ENCODE data around the gene SMPD2.

Gene SMPD2

DNA sequence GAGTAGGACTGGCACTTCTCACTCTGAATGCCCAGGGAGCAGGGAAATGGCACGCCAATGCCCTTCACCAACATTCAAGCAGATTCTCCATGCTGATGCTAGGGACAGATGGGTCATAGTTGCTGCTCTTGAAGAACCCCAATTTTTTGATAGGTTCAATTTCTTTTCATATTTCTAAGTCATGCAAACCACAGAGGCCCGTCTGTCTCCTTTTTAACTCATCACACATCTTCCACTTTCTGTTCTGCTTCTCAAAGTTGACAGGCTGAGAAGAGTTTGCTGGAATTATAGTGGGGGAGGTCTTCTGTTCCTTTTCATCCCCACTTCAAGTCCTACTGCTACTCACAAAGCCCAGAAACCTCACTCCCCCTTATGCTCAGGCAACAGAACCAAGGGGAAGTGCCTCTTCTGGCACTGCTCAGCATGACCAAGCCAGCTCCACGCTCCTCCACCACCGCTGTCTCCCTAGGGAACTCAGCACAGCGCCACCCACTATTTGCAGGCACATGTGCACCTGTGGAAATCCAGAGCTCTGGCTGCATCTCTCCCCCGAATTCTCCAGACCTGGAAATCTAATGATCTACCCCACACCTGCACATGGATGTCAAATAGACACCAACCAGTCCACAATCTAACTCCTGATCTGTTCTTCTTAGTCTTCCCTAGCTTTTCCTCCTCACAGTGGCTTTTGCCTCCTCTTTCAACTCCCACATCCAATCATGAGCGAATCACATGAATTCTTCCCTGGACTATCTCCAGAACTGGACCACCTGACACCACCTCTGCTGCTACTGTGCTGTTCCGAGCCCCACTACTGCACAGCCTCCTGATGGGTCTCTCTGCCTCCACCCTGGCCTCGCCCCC lies 31.8 kb downstream of the SMPD2 start:
- Histone ChIP-seq H3K9me3 (ENCODE audit: insufficient read depth, low read length) (no peaks in the 10 kb centered on the region), H3K79me2 (ENCODE audit: insufficient read depth, low read length) (peaks cover 23% of the 10 kb centered on the region)

DNA sequence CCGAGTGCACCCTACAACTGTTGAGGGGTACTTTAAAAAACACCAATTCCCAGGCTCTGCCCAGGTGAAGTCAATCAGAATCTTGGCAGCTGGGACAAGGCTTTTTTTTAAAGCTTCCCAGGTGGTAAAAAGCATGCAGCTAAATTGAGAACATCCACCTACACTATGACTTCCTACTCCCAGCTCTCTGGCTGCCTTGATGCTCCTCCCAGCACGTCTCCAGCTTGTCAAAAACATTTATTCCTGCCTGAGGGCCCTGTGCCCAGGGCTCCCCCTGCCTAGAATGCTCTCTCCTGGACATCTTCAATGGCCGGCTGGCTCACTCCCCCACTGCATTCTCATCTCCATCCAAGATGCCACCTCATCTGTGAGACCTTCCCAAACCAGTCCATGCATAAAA lies 32.6 kb downstream of the SMPD2 start:
- Histone ChIP-seq H3F3A (ENCODE audit: insufficient read depth) (no peaks in the 10 kb centered on the region), H3K27ac (ENCODE audit: low read depth, low read length) (no peak overlapping the region), H3K36me3 (ENCODE audit: low read length) (peaks cover 18% of the 10 kb centered on the region), H2AFZ (ENCODE audit: low read depth, low read length, severe bottlenecking) (no peak overlapping the region), H4K20me1 (ENCODE audit: low read depth, low read length) (peaks cover 8% of the 10 kb centered on the region; the same call in 1 of the 2 replicates), H3K27me3 (ENCODE audit: low read length) (no peaks in the 10 kb centered on the region), H3K79me2 (ENCODE audit: insufficient read depth, low read length) (peaks cover 30% of the 10 kb centered on the region), H3K4me3 (ENCODE audit: insufficient read depth, low read length, poor library complexity, severe bottlenecking) (no peak overlapping the region), H3K9me3 (ENCODE audit: insufficient read depth, low read length) (no peaks in the 10 kb centered on the region), H3K9me2 (replicated peaks; ENCODE audit: insufficient read depth, low read length) (no peaks in the 10 kb centered on the region), H3K4me2 (ENCODE audit: low read depth, low read length, poor library complexity, severe bottlenecking) (no peak overlapping the region), H3K9ac (ENCODE audit: low read length) (no peak overlapping the region)
- TF ChIP-seq EZH2phosphoT487 (conservative IDR thresholded peaks at IDR 0.05; ENCODE audit: low read length): no peak
- TF ChIP-seq, protein P1, sequence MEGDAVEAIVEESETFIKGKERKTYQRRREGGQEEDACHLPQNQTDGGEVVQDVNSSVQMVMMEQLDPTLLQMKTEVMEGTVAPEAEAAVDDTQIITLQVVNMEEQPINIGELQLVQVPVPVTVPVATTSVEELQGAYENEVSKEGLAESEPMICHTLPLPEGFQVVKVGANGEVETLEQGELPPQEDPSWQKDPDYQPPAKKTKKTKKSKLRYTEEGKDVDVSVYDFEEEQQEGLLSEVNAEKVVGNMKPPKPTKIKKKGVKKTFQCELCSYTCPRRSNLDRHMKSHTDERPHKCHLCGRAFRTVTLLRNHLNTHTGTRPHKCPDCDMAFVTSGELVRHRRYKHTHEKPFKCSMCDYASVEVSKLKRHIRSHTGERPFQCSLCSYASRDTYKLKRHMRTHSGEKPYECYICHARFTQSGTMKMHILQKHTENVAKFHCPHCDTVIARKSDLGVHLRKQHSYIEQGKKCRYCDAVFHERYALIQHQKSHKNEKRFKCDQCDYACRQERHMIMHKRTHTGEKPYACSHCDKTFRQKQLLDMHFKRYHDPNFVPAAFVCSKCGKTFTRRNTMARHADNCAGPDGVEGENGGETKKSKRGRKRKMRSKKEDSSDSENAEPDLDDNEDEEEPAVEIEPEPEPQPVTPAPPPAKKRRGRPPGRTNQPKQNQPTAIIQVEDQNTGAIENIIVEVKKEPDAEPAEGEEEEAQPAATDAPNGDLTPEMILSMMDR (IDR thresholded peaks at IDR 0.05; ENCODE audit: insufficient read depth, low read length, poor library complexity, severe bottlenecking): no peak

More for the DNA sequence above, 31.8 kb downstream of the SMPD2 start:
- no peaks in the 10 kb centered on the region for H3K9me2 ChIP-seq (replicated peaks; ENCODE audit: insufficient read depth, low read length)
- peaks cover 4% of the 10 kb centered on the region; the same call in 1 of the 2 replicates for H4K20me1 ChIP-seq (ENCODE audit: low read depth, low read length)
- H3K9ac ChIP-seq (ENCODE audit: low read length): no peak overlapping the region
- H2AFZ ChIP-seq (ENCODE audit: low read depth, low read length, severe bottlenecking): no peak overlapping the region
- no peak overlapping the region for H3K4me2 ChIP-seq (ENCODE audit: low read depth, low read length, poor library complexity, severe bottlenecking)
- no peaks in the 10 kb centered on the region for H3F3A ChIP-seq (ENCODE audit: insufficient read depth)
- TF ChIP-seq, protein P1 (IDR thresholded peaks at IDR 0.05; ENCODE audit: insufficient read depth, low read length, poor library complexity, severe bottlenecking): no peak
- TF ChIP-seq EZH2phosphoT487 (conservative IDR thresholded peaks at IDR 0.05; ENCODE audit: low read length): no peak
- H3K4me3 ChIP-seq (ENCODE audit: insufficient read depth, low read length, poor library complexity, severe bottlenecking): no peak overlapping the region
- no peak overlapping the region for H3K27ac ChIP-seq (ENCODE audit: low read depth, low read length)
- peaks cover 21% of the 10 kb centered on the region for H3K36me3 ChIP-seq (ENCODE audit: low read length)
- H3K27me3 ChIP-seq (ENCODE audit: low read length): no peaks in the 10 kb centered on the region

DNA sequence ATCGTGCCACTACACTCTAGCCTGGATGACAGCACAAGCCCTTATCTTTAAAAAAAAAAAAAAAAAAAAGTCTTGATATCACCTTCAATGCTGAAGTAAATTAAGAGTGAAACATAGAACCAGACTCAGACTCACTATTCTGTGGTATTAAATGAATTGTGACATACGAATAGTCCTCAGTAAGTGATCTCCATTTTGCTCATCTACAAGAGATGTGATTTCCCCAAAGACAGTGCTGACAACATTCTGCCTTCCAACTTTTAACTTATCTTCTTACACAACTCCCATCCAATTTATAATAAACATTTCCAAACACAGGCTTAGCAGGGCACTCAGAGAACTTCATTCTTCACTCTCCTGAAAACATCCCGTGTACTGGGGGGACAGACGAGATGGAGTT lies 34.5 kb downstream of the SMPD2 start:
- Histone ChIP-seq H3K27me3 (ENCODE audit: low read length) (no peaks in the 10 kb centered on the region), H3F3A (ENCODE audit: insufficient read depth) (no peaks in the 10 kb centered on the region), H3K9me2 (replicated peaks; ENCODE audit: insufficient read depth, low read length) (no peaks in the 10 kb centered on the region), H3K9me3 (ENCODE audit: insufficient read depth, low read length) (no peaks in the 10 kb centered on the region), H3K79me2 (ENCODE audit: insufficient read depth, low read length) (peaks cover 48% of the 10 kb centered on the region), H3K27ac (ENCODE audit: low read depth, low read length) (no peak overlapping the region), H3K36me3 (ENCODE audit: low read length) (peaks cover 17% of the 10 kb centered on the region), H3K9ac (ENCODE audit: low read length) (no peak overlapping the region), H4K20me1 (ENCODE audit: low read depth, low read length) (peaks cover 19% of the 10 kb centered on the region; the same call in 1 of the 2 replicates), H3K4me3 (ENCODE audit: insufficient read depth, low read length, poor library complexity, severe bottlenecking) (no peak overlapping the region), H2AFZ (ENCODE audit: low read depth, low read length, severe bottlenecking) (no peak overlapping the region), H3K4me2 (ENCODE audit: low read depth, low read length, poor library complexity, severe bottlenecking) (no peak overlapping the region)
- TF ChIP-seq, protein P1 (IDR thresholded peaks at IDR 0.05; ENCODE audit: insufficient read depth, low read length, poor library complexity, severe bottlenecking): no peak
- no peak for TF ChIP-seq EZH2phosphoT487 (conservative IDR thresholded peaks at IDR 0.05; ENCODE audit: low read length)
